Suprapubic skin (tissue), 4 donors: ENCODE data around the gene TRHDE. TPM values are rescaled to one million over a fixed set of nuclear protein-coding genes. Genes with fewer than 3 reads are reported as not detected.

ENCODE experiments used
- DNase-seq, 2 donors: peaks; one replicate each; pipeline ENCODE4 v3.0.0-alpha.2; 2019; ENCODE audit warnings: low spot score in 2 of 2
- H3K27ac ChIP-seq: fragments of 200-600 bp; sonication (generic); one replicate; pipeline ENCODE4 v1.5.1; 2019
- H3K27me3 ChIP-seq: fragments of 200-600 bp; sonication (generic); one replicate; pipeline ENCODE4 v1.5.1; 2019
- H3K36me3 ChIP-seq: fragments of 200-600 bp; sonication (generic); one replicate; pipeline ENCODE4 v1.5.1; 2019
- H3K4me1 ChIP-seq: fragments of 200-600 bp; sonication (generic); one replicate; pipeline ENCODE4 v1.5.1; 2019
- H3K4me3 ChIP-seq: fragments of 200-600 bp; sonication (generic); one replicate; pipeline ENCODE4 v1.5.1; 2019; ENCODE audit warnings: mild to moderate bottlenecking
- H3K9me3 ChIP-seq: fragments of 200-600 bp; sonication (generic); one replicate; pipeline ENCODE4 v1.5.1; 2019
- EP300 ChIP-seq: sonication (generic); formaldehyde crosslinking; IDR thresholded peaks from one replicate; pipeline ENCODE4 v1.6.1; 2017; ENCODE audit warnings: antibody characterized with exemption
- POLR2A ChIP-seq, 2 donors: fragments of 450-650 bp; IDR thresholded peaks; one replicate each; pipeline ENCODE4 v1.6.1; 2017; ENCODE audit warnings: antibody characterized with exemption in 2 of 2, mild to moderate bottlenecking in 2 of 2, moderate library complexity in 2 of 2
- POLR2AphosphoS5 ChIP-seq, 3 donors: sonication (generic); formaldehyde crosslinking; IDR thresholded peaks; one replicate each; pipeline ENCODE4 v1.6.1; 2017; ENCODE audit warnings: antibody characterized with exemption in 3 of 3
- WGBS: methylation state at CpG from one replicate; pipeline ENCODE4 v1.1.5; 2018; 5-methylcytosine and 5-hydroxymethylcytosine counted together
- total RNA-seq, 4 donors: library from RNA; depleted of rRNA; stranded (reverse); fragments of >200 nt; gene quantifications; one replicate each; pipeline ENCODE4 v1.1.0, GENCODE V29; 2016
- TF ChIP-seq, protein P1 (sequence below), 2 donors: fragments of 200-600 bp in 1 of 2; fragments of 450-650 bp in 1 of 2; sonication (generic) in 1 of 2; IDR thresholded peaks; one replicate each; pipeline ENCODE4 v1.5.1; 2016 to 2019; ENCODE audit warnings: antibody characterized with exemption in 2 of 2, mild to moderate bottlenecking in 1 of 2, moderate library complexity in 1 of 2

Gene TRHDE
- total RNA-seq, 4 donors from 2014 or later = 0.49 to 1.2 (median 0.98) TPM

DNA sequence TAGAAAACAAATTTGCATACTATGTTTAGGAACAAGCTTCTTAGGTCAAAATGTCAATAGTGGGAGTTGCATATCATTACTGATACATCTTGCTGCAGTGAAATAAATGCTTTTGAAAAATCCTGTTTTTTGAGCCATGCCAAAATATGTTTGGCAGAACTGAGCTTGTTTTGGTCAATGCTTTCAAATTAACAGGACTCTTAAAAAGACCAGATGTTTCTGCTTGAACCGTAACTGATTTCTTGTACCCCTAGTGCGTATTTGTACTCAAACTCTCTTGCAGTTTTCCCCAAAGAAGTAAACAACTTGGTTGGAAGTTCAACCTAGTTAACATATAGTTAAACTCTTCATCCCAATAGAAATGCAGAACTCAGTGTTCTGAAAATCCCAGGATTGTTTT, 3.4 kb downstream of the TRHDE start:
- 84% methylated on average over 2 of the region's 2 CpGs for WGBS
- peaks cover 66% of the 10 kb centered on the region for H3K27me3 ChIP-seq
- no peak overlapping the region for H3K27ac ChIP-seq
- no peak overlapping the region for H3K4me3 ChIP-seq
- H3K4me1 ChIP-seq = peaks cover 30% of the 10 kb centered on the region
- H3K36me3 ChIP-seq = no peaks in the 10 kb centered on the region
- TF ChIP-seq POLR2A (IDR thresholded peaks at IDR 0.05) = no peak
- no peaks in the 10 kb centered on the region for H3K9me3 ChIP-seq
- no peak for DNase-seq

DNA sequence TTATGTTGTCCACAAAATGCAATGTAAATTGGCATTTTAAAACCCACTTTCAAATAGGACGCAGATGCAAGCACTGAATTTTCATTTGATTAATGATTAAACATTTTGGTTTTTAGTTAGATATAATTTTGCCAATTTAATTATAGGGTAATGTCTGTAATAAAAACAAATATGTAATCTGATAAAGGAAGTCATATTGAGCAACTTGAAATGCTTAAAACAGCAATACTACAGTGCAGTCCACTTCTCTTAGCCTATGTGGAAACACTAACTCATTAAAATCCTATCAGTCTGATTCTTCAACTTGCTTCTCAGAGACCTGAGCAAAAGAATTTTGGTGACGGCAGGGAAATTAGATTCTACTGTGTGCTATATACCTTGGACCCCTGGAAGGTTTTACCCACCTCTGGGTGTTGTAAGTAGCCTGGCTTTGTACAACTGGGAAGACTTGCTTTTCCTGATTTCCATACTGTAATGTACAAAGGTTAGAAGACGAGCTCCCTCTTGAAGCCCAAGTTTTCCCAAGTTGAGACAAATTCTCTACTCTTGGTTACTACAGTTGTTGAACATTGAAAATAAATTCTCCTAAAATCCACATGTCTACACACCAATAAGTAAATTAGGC, 4.1 kb downstream of the TRHDE start:
- no peak overlapping the region for H3K4me3 ChIP-seq
- no peaks in the 10 kb centered on the region for H3K9me3 ChIP-seq
- TF ChIP-seq POLR2AphosphoS5 (IDR thresholded peaks at IDR 0.05) (no peak), POLR2A (IDR thresholded peaks at IDR 0.05) (no peak), EP300 (no peak)
- TF ChIP-seq, protein P1, sequence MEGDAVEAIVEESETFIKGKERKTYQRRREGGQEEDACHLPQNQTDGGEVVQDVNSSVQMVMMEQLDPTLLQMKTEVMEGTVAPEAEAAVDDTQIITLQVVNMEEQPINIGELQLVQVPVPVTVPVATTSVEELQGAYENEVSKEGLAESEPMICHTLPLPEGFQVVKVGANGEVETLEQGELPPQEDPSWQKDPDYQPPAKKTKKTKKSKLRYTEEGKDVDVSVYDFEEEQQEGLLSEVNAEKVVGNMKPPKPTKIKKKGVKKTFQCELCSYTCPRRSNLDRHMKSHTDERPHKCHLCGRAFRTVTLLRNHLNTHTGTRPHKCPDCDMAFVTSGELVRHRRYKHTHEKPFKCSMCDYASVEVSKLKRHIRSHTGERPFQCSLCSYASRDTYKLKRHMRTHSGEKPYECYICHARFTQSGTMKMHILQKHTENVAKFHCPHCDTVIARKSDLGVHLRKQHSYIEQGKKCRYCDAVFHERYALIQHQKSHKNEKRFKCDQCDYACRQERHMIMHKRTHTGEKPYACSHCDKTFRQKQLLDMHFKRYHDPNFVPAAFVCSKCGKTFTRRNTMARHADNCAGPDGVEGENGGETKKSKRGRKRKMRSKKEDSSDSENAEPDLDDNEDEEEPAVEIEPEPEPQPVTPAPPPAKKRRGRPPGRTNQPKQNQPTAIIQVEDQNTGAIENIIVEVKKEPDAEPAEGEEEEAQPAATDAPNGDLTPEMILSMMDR (IDR thresholded peaks at IDR 0.05) = no peak
- peaks cover 28% of the 10 kb centered on the region for H3K4me1 ChIP-seq
- 59% methylated on average over 3 of the region's 3 CpGs for WGBS
- no peaks in the 10 kb centered on the region for H3K36me3 ChIP-seq
- H3K27me3 ChIP-seq = peaks cover 64% of the 10 kb centered on the region
- no peak for DNase-seq
- no peak overlapping the region for H3K27ac ChIP-seq

DNA sequence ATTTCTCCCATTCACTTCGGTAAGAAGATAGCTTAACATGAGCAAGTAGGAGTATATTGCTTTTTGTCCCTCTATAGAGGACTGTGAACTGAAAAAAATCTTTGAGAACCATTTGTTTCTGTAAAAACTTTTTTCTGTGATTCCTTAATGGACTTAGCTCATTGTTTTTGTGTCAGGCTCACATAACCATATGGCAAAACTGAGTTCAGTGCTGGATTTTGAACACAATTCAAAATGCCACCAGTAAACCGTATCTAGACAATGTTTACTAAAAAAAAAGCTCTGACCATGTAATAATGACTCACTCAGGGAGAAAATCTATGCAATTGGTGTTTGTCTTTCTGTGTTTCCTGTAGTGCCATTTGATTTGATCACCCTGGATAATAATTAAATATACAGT, 5.2 kb downstream of the TRHDE start:
- TF ChIP-seq POLR2AphosphoS5 (IDR thresholded peaks at IDR 0.05) (no peak), EP300 (no peak)
- H3K9me3 ChIP-seq = no peaks in the 10 kb centered on the region
- WGBS = 56% methylated on average over 2 of the region's 2 CpGs
- no peak for DNase-seq
- H3K36me3 ChIP-seq = no peaks in the 10 kb centered on the region
- H3K27me3 ChIP-seq = peaks cover 53% of the 10 kb centered on the region
- H3K4me3 ChIP-seq = no peak overlapping the region
- H3K27ac ChIP-seq = no peak overlapping the region
- H3K4me1 ChIP-seq = peaks cover 17% of the 10 kb centered on the region

DNA sequence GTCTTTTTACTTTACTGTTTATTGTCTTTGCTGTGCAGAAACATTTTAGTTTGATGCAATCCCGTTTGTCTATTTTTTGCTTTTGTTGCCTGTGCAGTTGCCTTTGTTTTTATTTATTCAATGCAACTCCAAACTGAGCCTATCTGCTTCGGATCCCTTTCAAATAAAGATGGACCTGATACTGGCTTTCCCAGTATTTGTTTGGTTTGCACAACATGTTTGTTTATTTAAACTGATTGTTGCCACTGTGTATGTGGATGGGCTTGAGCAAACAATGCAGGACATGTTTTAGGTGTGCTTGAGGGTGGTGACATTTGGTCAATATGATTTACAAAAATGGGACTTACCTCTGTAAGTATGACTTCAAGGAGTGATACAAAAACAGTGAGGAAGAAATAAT, 6.7 kb downstream of the TRHDE start:
- H3K27ac ChIP-seq = no peak overlapping the region
- 66% methylated on average over 2 of the region's 2 CpGs for WGBS
- TF ChIP-seq, protein P1 (IDR thresholded peaks at IDR 0.05) = no peak
- TF ChIP-seq EP300 = no peak
- no peak for TF ChIP-seq POLR2A (IDR thresholded peaks at IDR 0.05)
- no peak for TF ChIP-seq POLR2AphosphoS5 (IDR thresholded peaks at IDR 0.05)
- H3K27me3 ChIP-seq = peaks cover 38% of the 10 kb centered on the region
- H3K9me3 ChIP-seq = no peaks in the 10 kb centered on the region
- H3K4me1 ChIP-seq = peaks cover 2% of the 10 kb centered on the region
- no peak for DNase-seq
- no peaks in the 10 kb centered on the region for H3K36me3 ChIP-seq
- no peak overlapping the region for H3K4me3 ChIP-seq

DNA sequence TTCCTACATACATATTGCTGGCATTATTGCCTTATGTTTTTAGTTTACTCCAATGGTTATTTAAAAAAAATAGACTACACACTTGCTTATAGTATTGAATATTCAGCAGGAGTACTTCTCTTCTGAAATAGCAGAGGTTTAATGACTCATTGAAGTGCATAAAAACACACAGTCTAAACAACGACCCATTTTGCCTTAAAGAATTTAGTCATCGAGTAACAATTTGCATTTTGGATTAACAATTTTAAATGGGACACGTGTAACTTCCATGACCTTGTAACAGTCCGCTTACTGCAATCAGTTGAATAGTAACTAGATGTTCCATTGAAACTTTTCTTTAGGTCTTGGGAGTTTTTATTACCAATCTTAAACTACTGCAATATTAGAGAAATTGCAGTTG, 9.0 kb downstream of the TRHDE start:
- Histone ChIP-seq H3K9me3 (no peaks in the 10 kb centered on the region), H3K4me1 (no peaks in the 10 kb centered on the region), H3K27me3 (peaks cover 18% of the 10 kb centered on the region), H3K36me3 (no peaks in the 10 kb centered on the region), H3K27ac (no peak overlapping the region), H3K4me3 (no peak overlapping the region)
- TF ChIP-seq EP300 (no peak), POLR2AphosphoS5 (IDR thresholded peaks at IDR 0.05) (no peak), POLR2A (IDR thresholded peaks at IDR 0.05) (no peak)
- TF ChIP-seq, protein P1 (IDR thresholded peaks at IDR 0.05) = no peak
- no peak for DNase-seq
- WGBS = 56% methylated on average over 4 of the region's 4 CpGs

DNA sequence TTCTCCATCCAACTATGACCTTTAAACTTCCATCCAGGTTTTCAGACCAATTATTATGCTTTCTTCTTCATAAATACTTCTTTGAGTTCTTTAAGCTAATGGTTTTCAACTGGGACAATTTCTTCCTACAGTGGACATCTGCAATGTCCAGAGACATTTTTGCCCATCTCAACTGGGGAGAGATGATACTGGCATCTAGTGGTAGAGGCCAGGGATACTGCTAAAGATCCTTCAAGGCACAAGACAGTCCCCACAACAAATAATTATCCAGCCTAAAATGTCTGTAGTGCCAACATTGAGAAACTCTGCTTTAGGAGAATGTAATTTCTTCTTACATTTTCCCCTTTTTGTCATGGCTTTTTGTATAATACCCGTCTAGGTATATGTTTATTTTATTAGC, 10.6 kb downstream of the TRHDE start:
- Histone ChIP-seq H3K27me3 (peaks cover 11% of the 10 kb centered on the region), H3K36me3 (no peaks in the 10 kb centered on the region), H3K4me3 (no peak overlapping the region), H3K9me3 (no peaks in the 10 kb centered on the region), H3K27ac (no peak overlapping the region), H3K4me1 (no peaks in the 10 kb centered on the region)
- DNase-seq = no peak
- WGBS = 73% methylated on average over 1 of the region's 1 CpG
- TF ChIP-seq, protein P1 (IDR thresholded peaks at IDR 0.05) = no peak
- TF ChIP-seq POLR2A (IDR thresholded peaks at IDR 0.05) (no peak), EP300 (no peak), POLR2AphosphoS5 (IDR thresholded peaks at IDR 0.05) (no peak)
